K562 (cell line): ENCODE results near the gene RGS17. TPM values are rescaled to one million over a fixed set of nuclear protein-coding genes. Genes with fewer than 3 reads are reported as not detected.
A peak's percentile ranks its signal among the peaks of the same experiment; 100 is the strongest.

Source experiments
- HDGF ChIP-seq: fragments of 450-650 bp; IDR thresholded peaks from 2 replicates; pipeline ENCODE4 v1.6.1; 2016
- HMG20A ChIP-seq: fragments of 450-650 bp; formaldehyde crosslinking; conservative IDR thresholded peaks from 2 replicates; pipeline ENCODE4 v1.4.0; 2020; ENCODE audit warnings: mild to moderate bottlenecking, mixed read lengths
- HMG20B ChIP-seq: fragments of 250-450 bp; sonication (Bioruptor Pico); IDR thresholded peaks from 2 replicates; pipeline ENCODE4 v1.5.0; 2021; ENCODE audit warnings: mild to moderate bottlenecking
- NCOA2 ChIP-seq, 2 experiments: fragments of 450-650 bp; IDR thresholded peaks; 2 replicates each; pipeline ENCODE4 v1.6.1; 2018; ENCODE audit warnings: mild to moderate bottlenecking in 2 of 2, moderate library complexity in 1 of 2; ENCODE audit not compliant: partially characterized antibody in 2 of 2
- RBM15 ChIP-seq: fragments of 200-400 bp; formaldehyde crosslinking; IDR thresholded peaks from 2 replicates; pipeline ENCODE4 v1.6.1; 2018; ENCODE audit warnings: mild to moderate bottlenecking, low read length, moderate library complexity; ENCODE audit not compliant: insufficient read depth
- SAP30 ChIP-seq: fragments of 200-600 bp; sonication (generic); IDR thresholded peaks from 2 replicates; pipeline ENCODE4 v1.6.1; 2012; ENCODE audit warnings: borderline replicate concordance, low read depth, mild to moderate bottlenecking, moderate library complexity, low read length, control low read depth, inconsistent platforms; ENCODE audit not compliant: insufficient read depth, poor library complexity, severe bottlenecking
- SREBF1 ChIP-seq: fragments of 150-350 bp; IDR thresholded peaks from 2 replicates; pipeline ENCODE4 v1.6.1; 2014; ENCODE audit warnings: antibody characterized with exemption, low read depth, low read length, borderline replicate concordance
- polyA plus RNA-seq, 8 experiments: library from polyadenylated mRNA; depleted of rRNA in 4 of 8; stranded (reverse) in 5 of 8; unstranded in 3 of 8; fragments of >200 nt; fragmentation: Nextera tagmentation in 2 of 8; fragmentation: Illumina TruSeq in 1 of 8; extraction: Ambion mirVana in 2 of 8; extraction: Trizol in 1 of 8; gene quantifications; 2 replicates each; pipeline versions ENCODE4 v1.2.1 to v1.2.3, GENCODE V29; 2011 to 2014; ENCODE audit warnings: inconsistent platforms in 1 of 8, missing spikeins in 1 of 8
- total RNA-seq, 7 experiments: library from RNA; depleted of rRNA in 6 of 7; stranded (reverse); fragments of >200 nt in 6 of 7; fragmentation: Illumina TruSeq in 2 of 7; extraction: Trizol in 2 of 7; gene quantifications; 2 replicates each; pipeline versions ENCODE4 v1.2.1 to v1.2.3, GENCODE V29; 2011 to 2021; ENCODE audit warnings: low replicate concordance in 1 of 7
- TF ChIP-seq, protein P1 (sequence below): fragments of 250-450 bp; sonication (Bioruptor Pico); IDR thresholded peaks from 2 replicates; pipeline ENCODE4 v1.5.0; 2021; ENCODE audit warnings: mild to moderate bottlenecking, moderate library complexity
- TF ChIP-seq, protein P2 (sequence below): fragments of 450-650 bp; IDR thresholded peaks from 2 replicates; pipeline ENCODE4 v1.6.1; 2017; ENCODE audit warnings: antibody characterized with exemption, mild to moderate bottlenecking
- TF ChIP-seq, protein P3 (sequence below): IDR thresholded peaks from 3 replicates; pipeline ENCODE4 v1.6.1; 2011; ENCODE audit warnings: borderline replicate concordance, mild to moderate bottlenecking, moderate library complexity; ENCODE audit not compliant: insufficient read length; ENCODE audit errors: extremely low read depth
- TF ChIP-seq, protein P4 (sequence below): sonication (generic); formaldehyde crosslinking; IDR thresholded peaks from 2 replicates; pipeline ENCODE4 v1.8.1; 2023; ENCODE audit warnings: mild to moderate bottlenecking, missing genetic modification reagents
- TF ChIP-seq, protein P5 (sequence below): fragments of 250-450 bp; sonication (Bioruptor Pico); IDR thresholded peaks from 2 replicates; pipeline ENCODE4 v1.8.0; 2021; ENCODE audit warnings: borderline replicate concordance, mild to moderate bottlenecking, moderate library complexity; ENCODE audit not compliant: poor library complexity, severe bottlenecking

RGS17 gene
- total and polyA plus RNA-seq, 9 of the 15 experiments (the other 6 are each of a cell fraction or from before 2014, with no cell fraction given) = 0.01 to 0.14 (median 0.08) TPM; not detected in 6

DNA sequence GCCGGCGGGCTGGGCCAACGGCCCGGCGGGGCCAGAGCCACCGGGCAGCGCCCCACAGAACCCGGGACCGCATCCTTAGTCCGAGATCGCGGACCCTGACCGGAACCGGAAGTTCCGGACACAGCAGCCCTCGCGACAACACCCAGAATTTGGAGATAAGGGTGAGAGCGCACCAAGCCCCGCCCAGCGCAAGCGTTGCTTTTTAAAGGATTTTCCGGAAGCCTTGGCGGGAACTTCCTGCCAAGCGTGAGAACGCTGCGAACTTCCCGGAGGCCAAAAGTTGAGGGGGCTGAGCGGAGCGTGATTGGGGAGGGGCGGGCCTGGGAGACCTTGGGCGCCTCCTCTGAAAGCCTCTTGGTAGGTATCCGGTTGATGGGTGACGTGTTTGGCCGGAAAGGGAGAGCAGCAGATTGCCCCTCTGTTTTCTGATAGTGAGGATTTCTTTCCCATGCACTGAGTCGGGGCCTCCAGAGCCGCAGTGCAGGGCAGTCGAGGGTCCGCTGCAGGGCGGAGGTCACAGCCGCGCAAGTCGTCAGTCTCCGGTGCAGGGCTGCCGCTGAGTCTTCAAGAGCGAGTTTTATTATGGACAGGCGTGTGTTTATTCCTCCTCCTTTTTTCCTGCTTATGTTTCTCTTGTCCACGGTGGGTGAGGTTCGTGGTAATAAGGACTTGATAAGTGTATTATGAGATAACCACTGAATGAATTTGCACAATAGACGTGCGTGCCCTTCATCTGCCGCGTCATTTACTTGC, 128.3 kb downstream of the RGS17 start, which contains the start of gene MTRF1L (continued):
- TF ChIP-seq, protein P1, sequence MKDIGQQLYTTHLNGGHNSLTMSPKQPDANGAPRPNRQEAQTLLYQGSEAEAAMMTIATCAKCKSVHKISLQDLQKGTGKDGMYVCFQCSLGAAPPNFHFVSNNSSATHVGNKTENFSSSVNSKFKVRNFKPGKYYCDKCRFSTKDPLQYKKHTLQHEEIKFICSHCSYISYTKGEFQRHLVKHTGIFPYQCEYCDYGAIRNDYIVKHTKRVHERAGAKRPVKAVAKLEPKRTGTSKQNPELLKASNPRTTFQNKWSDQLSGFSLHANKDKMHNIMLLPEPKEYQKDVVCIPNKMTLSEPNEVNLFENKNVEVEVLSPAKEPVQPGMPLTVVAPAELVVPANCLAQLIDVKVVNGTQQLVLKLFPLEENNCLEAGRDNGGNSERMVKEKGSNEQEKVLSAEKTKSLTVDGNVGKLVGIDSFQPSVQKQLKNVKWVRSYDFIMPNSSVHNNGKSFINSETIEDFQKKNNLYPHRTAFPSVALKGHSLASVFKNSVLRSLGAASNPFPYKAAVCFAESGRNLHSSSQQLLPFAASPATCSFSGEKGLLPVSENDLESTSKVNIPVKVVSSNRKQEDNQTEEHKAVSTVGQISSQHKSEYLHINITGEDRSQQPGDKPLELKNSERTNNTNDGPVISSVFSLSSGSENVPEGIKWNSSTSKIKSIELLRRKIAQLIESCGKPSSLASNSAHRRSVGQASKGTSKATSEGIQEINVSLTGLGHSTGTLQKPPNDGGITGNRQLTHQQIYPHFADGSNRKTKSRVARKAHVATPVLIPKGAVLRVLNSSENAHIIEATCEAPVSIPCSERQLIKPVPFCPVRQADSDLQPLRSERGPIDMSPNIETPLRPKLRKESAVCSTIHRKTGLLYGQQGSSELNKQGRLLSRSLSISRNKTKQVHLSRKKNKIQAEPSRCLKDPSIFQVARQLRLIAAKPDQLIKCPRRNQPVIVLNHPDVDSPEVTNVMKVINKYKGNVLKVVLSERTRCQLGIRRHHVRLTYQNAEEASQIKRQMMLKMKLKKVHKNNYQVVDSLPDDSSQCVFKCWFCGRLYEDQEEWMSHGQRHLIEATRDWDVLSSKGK = no peak
- TF ChIP-seq NCOA2 (IDR thresholded peaks at IDR 0.05; ENCODE audit: partially characterized antibody in 2 of 2) (no peak), HMG20B (CRISPR knock-in tag) (no peak), HMG20A (CRISPR knock-in tag) (no peak), SREBF1 (no peak), RBM15 (no peak), HDGF (no peak), SAP30 (peak; percentile 78)
- TF ChIP-seq, protein P2, sequence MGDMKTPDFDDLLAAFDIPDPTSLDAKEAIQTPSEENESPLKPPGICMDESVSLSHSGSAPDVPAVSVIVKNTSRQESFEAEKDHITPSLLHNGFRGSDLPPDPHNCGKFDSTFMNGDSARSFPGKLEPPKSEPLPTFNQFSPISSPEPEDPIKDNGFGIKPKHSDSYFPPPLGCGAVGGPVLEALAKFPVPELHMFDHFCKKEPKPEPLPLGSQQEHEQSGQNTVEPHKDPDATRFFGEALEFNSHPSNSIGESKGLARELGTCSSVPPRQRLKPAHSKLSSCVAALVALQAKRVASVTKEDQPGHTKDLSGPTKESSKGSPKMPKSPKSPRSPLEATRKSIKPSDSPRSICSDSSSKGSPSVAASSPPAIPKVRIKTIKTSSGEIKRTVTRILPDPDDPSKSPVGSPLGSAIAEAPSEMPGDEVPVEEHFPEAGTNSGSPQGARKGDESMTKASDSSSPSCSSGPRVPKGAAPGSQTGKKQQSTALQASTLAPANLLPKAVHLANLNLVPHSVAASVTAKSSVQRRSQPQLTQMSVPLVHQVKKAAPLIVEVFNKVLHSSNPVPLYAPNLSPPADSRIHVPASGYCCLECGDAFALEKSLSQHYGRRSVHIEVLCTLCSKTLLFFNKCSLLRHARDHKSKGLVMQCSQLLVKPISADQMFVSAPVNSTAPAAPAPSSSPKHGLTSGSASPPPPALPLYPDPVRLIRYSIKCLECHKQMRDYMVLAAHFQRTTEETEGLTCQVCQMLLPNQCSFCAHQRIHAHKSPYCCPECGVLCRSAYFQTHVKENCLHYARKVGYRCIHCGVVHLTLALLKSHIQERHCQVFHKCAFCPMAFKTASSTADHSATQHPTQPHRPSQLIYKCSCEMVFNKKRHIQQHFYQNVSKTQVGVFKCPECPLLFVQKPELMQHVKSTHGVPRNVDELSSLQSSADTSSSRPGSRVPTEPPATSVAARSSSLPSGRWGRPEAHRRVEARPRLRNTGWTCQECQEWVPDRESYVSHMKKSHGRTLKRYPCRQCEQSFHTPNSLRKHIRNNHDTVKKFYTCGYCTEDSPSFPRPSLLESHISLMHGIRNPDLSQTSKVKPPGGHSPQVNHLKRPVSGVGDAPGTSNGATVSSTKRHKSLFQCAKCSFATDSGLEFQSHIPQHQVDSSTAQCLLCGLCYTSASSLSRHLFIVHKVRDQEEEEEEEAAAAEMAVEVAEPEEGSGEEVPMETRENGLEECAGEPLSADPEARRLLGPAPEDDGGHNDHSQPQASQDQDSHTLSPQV = no peak
- TF ChIP-seq, protein P3, sequence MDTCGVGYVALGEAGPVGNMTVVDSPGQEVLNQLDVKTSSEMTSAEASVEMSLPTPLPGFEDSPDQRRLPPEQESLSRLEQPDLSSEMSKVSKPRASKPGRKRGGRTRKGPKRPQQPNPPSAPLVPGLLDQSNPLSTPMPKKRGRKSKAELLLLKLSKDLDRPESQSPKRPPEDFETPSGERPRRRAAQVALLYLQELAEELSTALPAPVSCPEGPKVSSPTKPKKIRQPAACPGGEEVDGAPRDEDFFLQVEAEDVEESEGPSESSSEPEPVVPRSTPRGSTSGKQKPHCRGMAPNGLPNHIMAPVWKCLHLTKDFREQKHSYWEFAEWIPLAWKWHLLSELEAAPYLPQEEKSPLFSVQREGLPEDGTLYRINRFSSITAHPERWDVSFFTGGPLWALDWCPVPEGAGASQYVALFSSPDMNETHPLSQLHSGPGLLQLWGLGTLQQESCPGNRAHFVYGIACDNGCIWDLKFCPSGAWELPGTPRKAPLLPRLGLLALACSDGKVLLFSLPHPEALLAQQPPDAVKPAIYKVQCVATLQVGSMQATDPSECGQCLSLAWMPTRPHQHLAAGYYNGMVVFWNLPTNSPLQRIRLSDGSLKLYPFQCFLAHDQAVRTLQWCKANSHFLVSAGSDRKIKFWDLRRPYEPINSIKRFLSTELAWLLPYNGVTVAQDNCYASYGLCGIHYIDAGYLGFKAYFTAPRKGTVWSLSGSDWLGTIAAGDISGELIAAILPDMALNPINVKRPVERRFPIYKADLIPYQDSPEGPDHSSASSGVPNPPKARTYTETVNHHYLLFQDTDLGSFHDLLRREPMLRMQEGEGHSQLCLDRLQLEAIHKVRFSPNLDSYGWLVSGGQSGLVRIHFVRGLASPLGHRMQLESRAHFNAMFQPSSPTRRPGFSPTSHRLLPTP = no peak
- TF ChIP-seq, protein P4, sequence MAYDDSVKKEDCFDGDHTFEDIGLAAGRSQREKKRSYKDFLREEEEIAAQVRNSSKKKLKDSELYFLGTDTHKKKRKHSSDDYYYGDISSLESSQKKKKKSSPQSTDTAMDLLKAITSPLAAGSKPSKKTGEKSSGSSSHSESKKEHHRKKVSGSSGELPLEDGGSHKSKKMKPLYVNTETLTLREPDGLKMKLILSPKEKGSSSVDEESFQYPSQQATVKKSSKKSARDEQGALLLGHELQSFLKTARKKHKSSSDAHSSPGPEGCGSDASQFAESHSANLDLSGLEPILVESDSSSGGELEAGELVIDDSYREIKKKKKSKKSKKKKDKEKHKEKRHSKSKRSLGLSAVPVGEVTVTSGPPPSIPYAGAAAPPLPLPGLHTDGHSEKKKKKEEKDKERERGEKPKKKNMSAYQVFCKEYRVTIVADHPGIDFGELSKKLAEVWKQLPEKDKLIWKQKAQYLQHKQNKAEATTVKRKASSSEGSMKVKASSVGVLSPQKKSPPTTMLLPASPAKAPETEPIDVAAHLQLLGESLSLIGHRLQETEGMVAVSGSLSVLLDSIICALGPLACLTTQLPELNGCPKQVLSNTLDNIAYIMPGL (CRISPR knock-in tag) = 0 out of 2 replicates have a peak, but pooled peaks have one; percentile 62
- TF ChIP-seq, protein P5, sequence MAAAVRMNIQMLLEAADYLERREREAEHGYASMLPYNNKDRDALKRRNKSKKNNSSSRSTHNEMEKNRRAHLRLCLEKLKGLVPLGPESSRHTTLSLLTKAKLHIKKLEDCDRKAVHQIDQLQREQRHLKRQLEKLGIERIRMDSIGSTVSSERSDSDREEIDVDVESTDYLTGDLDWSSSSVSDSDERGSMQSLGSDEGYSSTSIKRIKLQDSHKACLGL = no peak
